H1 (cell line): ENCODE data around the gene BTD. TPM values are rescaled to one million over a fixed set of nuclear protein-coding genes. Genes with fewer than 3 reads are reported as not detected.

Experiments
- CTCF ChIA-PET: fragments of 300-600 bp; sonication (Branson Sonifier 250); formaldehyde crosslinking; loops from one replicate; lab custom pipeline; 2021; ENCODE audit not compliant: partially characterized antibody; lab: Charles Lee
- POLR2A ChIA-PET: fragments of 300-600 bp; sonication (Branson Sonifier 250); formaldehyde crosslinking; loops from one replicate; lab custom pipeline; 2021; ENCODE audit warnings: inconsistent platforms; ENCODE audit not compliant: partially characterized antibody; lab: Charles Lee
- DNase-seq, 2 experiments: peaks; one replicate each; pipeline versions ENCODE4 v3.0.0 to v3.0.0-alpha.2; 2010 to 2022; ENCODE audit warnings: low spot score in 2 of 2, low read depth in 1 of 2, mixed read lengths in 1 of 2
- FAIRE-seq: peaks from 2 replicates; lab custom pipeline; 2011; peaks lifted over from hg19 to GRCh38; lab: Jason Lieb, UNC
- H2AFZ ChIP-seq: 2 replicates; pipeline ENCODE4 v1.8.1; 2012; ENCODE audit warnings: low read length, inconsistent platforms
- H2AK5ac ChIP-seq: 2 replicates; pipeline ENCODE4 v1.6.1; 2013; ENCODE audit warnings: low read depth, low read length
- H2BK120ac ChIP-seq: replicated peaks from 2 replicates; pipeline ENCODE3; 2013; ENCODE audit warnings: low read depth, low read length, inconsistent platforms
- H2BK12ac ChIP-seq: 2 replicates; pipeline ENCODE4 v1.6.1; 2013; ENCODE audit warnings: low read depth, low read length
- H2BK15ac ChIP-seq: 2 replicates; pipeline ENCODE4 v1.6.1; 2013; ENCODE audit warnings: low read length
- H2BK20ac ChIP-seq: 2 replicates; pipeline ENCODE4 v1.6.1; 2013; ENCODE audit warnings: low read length
- H2BK5ac ChIP-seq: 2 replicates; pipeline ENCODE4 v1.6.1; 2013; ENCODE audit warnings: low read depth, low read length
- H3K14ac ChIP-seq: 2 replicates; pipeline ENCODE4 v1.6.1; 2013; ENCODE audit warnings: inconsistent platforms; ENCODE audit not compliant: insufficient read length
- H3K18ac ChIP-seq: 2 replicates; pipeline ENCODE4 v1.6.1; 2013; ENCODE audit warnings: low read length; ENCODE audit errors: extremely low read depth
- H3K23ac ChIP-seq: 2 replicates; pipeline ENCODE4 v1.6.1; 2013; ENCODE audit warnings: inconsistent platforms; ENCODE audit not compliant: insufficient read length
- H3K23me2 ChIP-seq: 2 replicates; pipeline ENCODE4 v1.6.1; 2013; ENCODE audit warnings: low read depth, low read length
- H3K27ac ChIP-seq: 2 replicates; pipeline ENCODE4 v1.6.1; 2011; ENCODE audit warnings: low read depth, low read length, inconsistent platforms
- H3K27me3 ChIP-seq, 4 experiments: replicated peaks in 1 of 4; 1 replicate in 1 of 4; 2 replicates in 3 of 4; pipeline versions ENCODE4 v1.6.1 to v1.8.1; 2011 to 2013; ENCODE audit warnings: low read length in 3 of 4, mild to moderate bottlenecking in 3 of 4, inconsistent platforms in 2 of 4, mixed read lengths in 2 of 4, moderate library complexity in 1 of 4; ENCODE audit not compliant: control insufficient read depth in 3 of 4, insufficient read depth in 3 of 4; ENCODE audit errors: extremely low read depth in 1 of 4
- H3K36me3 ChIP-seq, 4 experiments: 2 replicates each; pipeline versions ENCODE4 v1.6.1 to v1.8.1; 2011 to 2013; ENCODE audit warnings: mild to moderate bottlenecking in 4 of 4, low read length in 3 of 4, moderate library complexity in 2 of 4, control low read depth in 1 of 4, inconsistent platforms in 1 of 4; ENCODE audit not compliant: insufficient read depth in 4 of 4, control insufficient read depth in 2 of 4
- H3K4ac ChIP-seq: replicated peaks from 2 replicates; pipeline ENCODE3; 2013; ENCODE audit warnings: low read length, low read depth, mixed read lengths, inconsistent platforms; ENCODE audit not compliant: insufficient read length
- H3K4me1 ChIP-seq, 4 experiments: replicated peaks in 1 of 4; 1 replicate in 1 of 4; 2 replicates in 3 of 4; pipeline versions ENCODE4 v1.6.1 to v1.8.1; 2011 to 2013; ENCODE audit warnings: low read length in 3 of 4, inconsistent platforms in 2 of 4, mixed read lengths in 1 of 4; ENCODE audit not compliant: insufficient read depth in 4 of 4, control insufficient read depth in 3 of 4
- H3K4me2 ChIP-seq, 2 experiments: 2 replicates each; pipeline versions ENCODE4 v1.6.1 to v1.8.1; 2011 to 2013; ENCODE audit warnings: low read depth in 2 of 2, low read length in 2 of 2, control low read depth in 1 of 2, inconsistent platforms in 1 of 2, mild to moderate bottlenecking in 1 of 2; ENCODE audit not compliant: insufficient read depth in 1 of 2
- H3K4me3 ChIP-seq, 4 experiments: fragments of 200-600, 300-600 bp in 1 of 4; sonication (generic), shearing (Covaris generic), sonication (Bioruptor Twin) in 1 of 4; 2 replicates each; pipeline versions ENCODE4 v1.5.1 to v1.8.1; 2011 to 2016; ENCODE audit warnings: low read length in 4 of 4, low read depth in 3 of 4, control low read depth in 2 of 4, inconsistent platforms in 2 of 4, mild to moderate bottlenecking in 2 of 4, mixed read lengths in 1 of 4, moderate library complexity in 1 of 4; ENCODE audit not compliant: insufficient read depth in 2 of 4; ENCODE audit errors: extremely low read depth in 1 of 4
- H3K56ac ChIP-seq: replicated peaks from 2 replicates; pipeline ENCODE3; 2013; ENCODE audit warnings: low read depth, mild to moderate bottlenecking, mixed read lengths, low read length, inconsistent platforms; ENCODE audit not compliant: insufficient read length
- H3K79me1 ChIP-seq: 2 replicates; pipeline ENCODE4 v1.6.1; 2013; ENCODE audit warnings: low read depth, low read length, control low read depth
- H3K79me2 ChIP-seq, 2 experiments: 2 replicates each; pipeline versions ENCODE4 v1.6.1 to v1.8.1; 2012 to 2013; ENCODE audit warnings: low read length in 2 of 2, mild to moderate bottlenecking in 2 of 2, inconsistent platforms in 1 of 2; ENCODE audit not compliant: insufficient read depth in 2 of 2, control insufficient read depth in 1 of 2
- H3K9ac ChIP-seq, 4 experiments: replicated peaks in 1 of 4; 1 replicate in 1 of 4; 2 replicates in 3 of 4; pipeline versions ENCODE4 v1.6.1 to v1.8.1; 2011 to 2013; ENCODE audit warnings: low read depth in 3 of 4, low read length in 3 of 4, control low read depth in 2 of 4, mild to moderate bottlenecking in 2 of 4, moderate library complexity in 2 of 4, inconsistent platforms in 1 of 4; ENCODE audit errors: extremely low read depth in 1 of 4
- H3K9me3 ChIP-seq, 2 experiments: 2 replicates each; pipeline versions ENCODE4 v1.6.1 to v1.8.1; 2012 to 2013; ENCODE audit warnings: mild to moderate bottlenecking in 2 of 2, moderate library complexity in 2 of 2, control low read depth in 1 of 2, inconsistent platforms in 1 of 2, low read depth in 1 of 2, low read length in 1 of 2, mixed read lengths in 1 of 2; ENCODE audit not compliant: insufficient read depth in 2 of 2
- H4K20me1 ChIP-seq, 2 experiments: replicated peaks in 1 of 2; 2 replicates each; pipeline versions ENCODE3 to v1.8.1; 2011 to 2013; ENCODE audit warnings: inconsistent platforms in 2 of 2, low read length in 2 of 2, mild to moderate bottlenecking in 1 of 2; ENCODE audit not compliant: insufficient read depth in 2 of 2, control insufficient read depth in 1 of 2
- H4K5ac ChIP-seq: 2 replicates; pipeline ENCODE4 v1.6.1; 2013; ENCODE audit warnings: low read length, low read depth, mixed read lengths, inconsistent platforms; ENCODE audit not compliant: insufficient read length
- H4K8ac ChIP-seq: 2 replicates; pipeline ENCODE4 v1.8.0; 2013; ENCODE audit warnings: mild to moderate bottlenecking, moderate library complexity, low read length, inconsistent platforms; ENCODE audit not compliant: insufficient read depth; ENCODE audit errors: extremely low read depth
- H4K91ac ChIP-seq: replicated peaks from 2 replicates; pipeline ENCODE3; 2013; ENCODE audit warnings: low read length, mixed read lengths, inconsistent platforms; ENCODE audit not compliant: insufficient read length
- CBX5 ChIP-seq: fragments of 300-800, 300-1000 bp; sonication (generic); IDR thresholded peaks from 2 replicates; pipeline ENCODE4 v1.7.1; 2016; ENCODE audit warnings: antibody characterized with exemption, low read length, low read depth
- CEBPB ChIP-seq: IDR thresholded peaks from 2 replicates; pipeline ENCODE4 v1.6.1; 2012; ENCODE audit warnings: low read depth, low read length
- CREB1 ChIP-seq: IDR thresholded peaks from 2 replicates; pipeline ENCODE4 v1.6.1; 2012; ENCODE audit warnings: inconsistent platforms
- EP300 ChIP-seq, 2 experiments: IDR thresholded peaks; 1 replicate in 1 of 2; 2 replicates in 1 of 2; pipeline ENCODE4 v1.6.1; 2011 to 2012; ENCODE audit warnings: low read depth in 2 of 2, low read length in 2 of 2, mild to moderate bottlenecking in 2 of 2, borderline replicate concordance in 1 of 2, inconsistent platforms in 1 of 2, moderate library complexity in 1 of 2
- HDAC6 ChIP-seq: IDR thresholded peaks from one replicate; pipeline ENCODE4 v1.7.1; 2012; ENCODE audit warnings: low read depth, mild to moderate bottlenecking, inconsistent platforms, low read length, moderate library complexity
- KDM1A ChIP-seq: fragments of 200-600, 300-600 bp; sonication (generic); IDR thresholded peaks from 2 replicates; pipeline ENCODE4 v1.7.1; 2016; ENCODE audit warnings: mild to moderate bottlenecking, low read length, borderline replicate concordance
- POU5F1 ChIP-seq: IDR thresholded peaks from 2 replicates; pipeline ENCODE4 v1.6.1; 2011; ENCODE audit warnings: low read depth, mild to moderate bottlenecking, low read length, moderate library complexity
- RFX5 ChIP-seq: IDR thresholded peaks from 2 replicates; pipeline ENCODE4 v1.6.1; 2011; ENCODE audit warnings: low read depth, low read length, improper control_type of control experiment, borderline replicate concordance
- TEAD4 ChIP-seq: IDR thresholded peaks from 2 replicates; pipeline ENCODE4 v1.6.1; 2012; ENCODE audit warnings: low read depth, low read length, inconsistent platforms, mixed read lengths
- WGBS, 2 experiments: shearing (Covaris generic) in 1 of 2; methylation state at CpG; one replicate each; pipeline versions ENCODE4 v1.1.6 to v1.1.7; 2013 to 2015; ENCODE audit warnings: low lambda C conversion rate in 2 of 2, mixed read lengths in 2 of 2, inconsistent platforms in 1 of 2, low coverage in 1 of 2, missing lambda C conversion rate in 1 of 2; ENCODE audit not compliant: insufficient replicate concordance in 2 of 2, insufficient coverage in 1 of 2, insufficient read length in 1 of 2; ENCODE audit errors: extremely low coverage in 1 of 2, missing lambda C conversion rate in 1 of 2; 5-methylcytosine and 5-hydroxymethylcytosine counted together
- polyA plus RNA-seq, 7 experiments: library from polyadenylated mRNA; depleted of rRNA in 3 of 7; stranded (reverse) in 5 of 7; unstranded in 2 of 7; fragments of >200 nt in 5 of 7; fragments of 200-250 nt in 2 of 7; gene quantifications; 1 replicate in 5 of 7; 2 replicates in 1 of 7; 4 replicates in 1 of 7; pipeline versions ENCODE4 v1.2.1 to v1.2.3, GENCODE V29; 2011 to 2013; ENCODE audit warnings: missing spikeins in 2 of 7, mixed read lengths in 2 of 7
- total RNA-seq: library from RNA; stranded (reverse); fragmentation: NEBNext Ultra II Directional; extraction: Animal tissue kit (Norgen Biotek cat#: 25700); gene quantifications from 2 replicates; pipeline ENCODE4 v1.2.1, GENCODE V29; 2021

Gene BTD
- total and polyA plus RNA-seq, 2 of the 8 experiments (the other 6 are each of a cell fraction or from before 2014, with no cell fraction given), result 21.8 to 36.7 TPM

GRCh38 chr3:15681668-15682067 lies 80.1 kb downstream of the BTD start:
- no peaks in the 10 kb centered on the region for H3K23me2 ChIP-seq
- H2BK5ac ChIP-seq, result no peak overlapping the region
- no peak overlapping the region for H2BK12ac ChIP-seq
- POLR2A ChIA-PET, result no interaction called here
- CTCF ChIA-PET, result no interaction called here
- no peak overlapping the region for H3K4ac ChIP-seq
- FAIRE-seq, result no peak
- no peaks in the 10 kb centered on the region for H3K4me1 ChIP-seq
- H4K91ac ChIP-seq, result no peak overlapping the region
- H2AFZ ChIP-seq, result no peak overlapping the region
- H3K9ac ChIP-seq, result no peak overlapping the region
- no peak for DNase-seq
- no peak overlapping the region for H3K4me3 ChIP-seq
- no peak overlapping the region for H3K27ac ChIP-seq
- H3K4me2 ChIP-seq, result no peak overlapping the region
- H3K18ac ChIP-seq, result no peak overlapping the region
- WGBS, 2 experiments, result 89% methylated on average over 2 of the region's 2 CpGs; no CpG with 5 or more reads in 1 of the 2 experiments
- H3K36me3 ChIP-seq, result peaks cover 4 to 54% (median 33%) of the 10 kb centered on the region in 4 experiments; a peak in 7 of 8 replicates
- H3K23ac ChIP-seq, result no peak overlapping the region
- H3K56ac ChIP-seq, result no peak overlapping the region
- TF ChIP-seq CEBPB, result no peak
- TF ChIP-seq CBX5, result no peak
- TF ChIP-seq POU5F1, result no peak
- TF ChIP-seq CREB1, result no peak
- TF ChIP-seq EP300 (IDR thresholded peaks at IDR 0.05; ENCODE audit: borderline replicate concordance in 1 of 2, low read depth in 2 of 2, low read length in 2 of 2), result no peak
- TF ChIP-seq TEAD4, result no peak
- TF ChIP-seq RFX5, result no peak
- TF ChIP-seq KDM1A, result no peak
- no peak for TF ChIP-seq HDAC6
- no peak overlapping the region for H4K5ac ChIP-seq
- H2BK15ac ChIP-seq, result no peak overlapping the region
- no peak overlapping the region for H2BK120ac ChIP-seq
- H3K27me3 ChIP-seq, result peaks cover 0 to 1% (median 0%) of the 10 kb centered on the region in 4 experiments; a peak in 1 of 7 replicates
- H2BK20ac ChIP-seq, result no peak overlapping the region
- H4K20me1 ChIP-seq, result no peaks in the 10 kb centered on the region
- H3K9me3 ChIP-seq, result no peaks in the 10 kb centered on the region
- H3K14ac ChIP-seq, result no peak overlapping the region
- no peak overlapping the region for H2AK5ac ChIP-seq
- no peaks in the 10 kb centered on the region for H3K79me2 ChIP-seq
- H3K79me1 ChIP-seq, result no peaks in the 10 kb centered on the region
- no peak overlapping the region for H4K8ac ChIP-seq
